HL-60 (cell line): Measurements from ENCODE around the gene LEKR1.
A peak's percentile ranks its signal among the peaks of the same experiment; 100 is the strongest.
"Not testable (repeated sequence)": the region's sequence is repeated elsewhere in the genome, so short reads cannot be mapped to it uniquely, and the experiment has no call there.

Source experiments
- DNase-seq, 2 experiments: peaks; one replicate each; pipeline ENCODE4 v3.0.0-alpha.2; 2010 to 2020; ENCODE audit warnings: low read depth in 1 of 2, low spot score in 1 of 2
- H3K27ac ChIP-seq: fragments of 250-450 bp; sonication (Bioruptor Pico); replicated peaks from 2 replicates; pipeline ENCODE4 v1.5.1; 2020; ENCODE audit warnings: mild to moderate bottlenecking, moderate library complexity
- H3K27me3 ChIP-seq: fragments of 250-450 bp; sonication (Bioruptor Pico); 2 replicates; pipeline ENCODE4 v1.5.1; 2021; ENCODE audit warnings: mild to moderate bottlenecking, moderate library complexity; ENCODE audit not compliant: insufficient read depth, poor library complexity, severe bottlenecking
- H3K4me3 ChIP-seq: replicated peaks from 2 replicates; pipeline ENCODE4 v1.5.1; 2011; ENCODE audit warnings: mild to moderate bottlenecking, control low read depth, low read length; ENCODE audit not compliant: insufficient read depth
- CTCF ChIP-seq: IDR thresholded peaks from one replicate; pipeline ENCODE4 v1.5.1; 2011; ENCODE audit warnings: low read length, control low read depth, inconsistent platforms; ENCODE audit not compliant: insufficient read depth
- GABPA ChIP-seq: IDR thresholded peaks from 2 replicates; pipeline ENCODE4 v1.6.1; 2012; ENCODE audit warnings: low read depth
- POLR2AphosphoS5 ChIP-seq: IDR thresholded peaks from 2 replicates; pipeline ENCODE4 v1.6.1; 2012; ENCODE audit warnings: low read depth
- REST ChIP-seq: IDR thresholded peaks from 2 replicates; pipeline ENCODE4 v1.6.1; 2012; ENCODE audit warnings: low read depth; ENCODE audit not compliant: insufficient replicate concordance
- SPI1 ChIP-seq: IDR thresholded peaks from 2 replicates; pipeline ENCODE4 v1.6.1; 2012; ENCODE audit warnings: low read depth, mild to moderate bottlenecking, borderline replicate concordance

LEKR1 gene

GRCh38 chr3:156820692-156821080 lies 5.5 kb upstream of the LEKR1 start:
- H3K27ac ChIP-seq = no peak overlapping the region; the same call in 1 of the 2 replicates
- DNase-seq = peak in 1 of 2 experiments; percentile 39
- TF ChIP-seq SPI1 (peak; percentile 14; the same call in 1 of the 2 replicates), CTCF (no peak)
- no peak overlapping the region for H3K4me3 ChIP-seq
- H3K27me3 ChIP-seq = no peaks in the 10 kb centered on the region

- not testable (repeated sequence) for H3K27me3 ChIP-seq
These were observed 3.4 kb upstream of the LEKR1 start for GRCh38 chr3:156822626-156823260.

GRCh38 chr3:156825795-156826143 lies 384 bp upstream of the LEKR1 start:
- DNase-seq = no peak
- no peak for TF ChIP-seq POLR2AphosphoS5
- no peak for TF ChIP-seq SPI1
- TF ChIP-seq GABPA = no peak
- no peak for TF ChIP-seq CTCF
- no peak for TF ChIP-seq REST
- Histone ChIP-seq H3K4me3 (peak overlapping the region; percentile 69), H3K27me3 (no peaks in the 10 kb centered on the region), H3K27ac (peak overlapping the region; percentile 87)

More at GRCh38 chr3:156822626-156823260, 3.4 kb upstream of the LEKR1 start:
- H3K4me3 ChIP-seq, DNase-seq: not testable (repeated sequence)
- peak overlapping the region; percentile 17 for H3K27ac ChIP-seq

- Histone ChIP-seq H3K27me3 (no peaks in the 10 kb centered on the region), H3K4me3 (peak overlapping the region; percentile 69), H3K27ac (peak overlapping the region; percentile 87)
- no peak for DNase-seq
- TF ChIP-seq SPI1 = no peak
- no peak for TF ChIP-seq POLR2AphosphoS5
- no peak for TF ChIP-seq GABPA
- TF ChIP-seq CTCF = no peak
- TF ChIP-seq REST = no peak
These were observed 1.0 kb downstream of the LEKR1 start for GRCh38 chr3:156826896-156827882.
